Fibroblast of mammary gland (primary cell): ENCODE measurements around the gene CNPY1.

Experiments used
- DNase-seq: peaks from one replicate; pipeline ENCODE4 v3.0.0-alpha.2; 2010; ENCODE audit warnings: low read depth
- H3K4me3 ChIP-seq: 2 replicates; pipeline ENCODE4 v1.5.1; 2011; ENCODE audit warnings: low read depth, mild to moderate bottlenecking, low read length, moderate library complexity; ENCODE audit not compliant: control insufficient read depth
- CTCF ChIP-seq: conservative IDR thresholded peaks from 2 replicates; pipeline ENCODE4 v1.5.1; 2011; ENCODE audit warnings: low read depth, low read length, inconsistent platforms; ENCODE audit not compliant: control insufficient read depth, insufficient read depth

Gene CNPY1

GRCh38 chr7:155455776-155456737, 90.3 kb downstream of the CNPY1 start:
- no peak for DNase-seq
- no peak overlapping the region for H3K4me3 ChIP-seq
- TF ChIP-seq CTCF = no peak

GRCh38 chr7:155455132-155455693, 91.1 kb downstream of the CNPY1 start:
- DNase-seq = no peak
- no peak for TF ChIP-seq CTCF
- H3K4me3 ChIP-seq = no peak overlapping the region

GRCh38 chr7:155454183-155455112, 91.9 kb downstream of the CNPY1 start:
- H3K4me3 ChIP-seq = no peak overlapping the region
- no peak for TF ChIP-seq CTCF
- DNase-seq = no peak

- TF ChIP-seq CTCF = no peak
- no peak for DNase-seq
- no peak overlapping the region for H3K4me3 ChIP-seq
Measured at GRCh38 chr7:155453296-155454182, 92.8 kb downstream of the CNPY1 start.

- no peak for DNase-seq
- no peak for TF ChIP-seq CTCF
- H3K4me3 ChIP-seq = no peak overlapping the region
Measured at GRCh38 chr7:155452505-155453295, 93.7 kb downstream of the CNPY1 start.
